Measurements from ENCODE around the gene OBSCN.

The OBSCN gene

GRCh38 chr1:228224198-228225164 is 16.6 kb downstream of the OBSCN start:
- Histone ChIP-seq H3K27ac (replicated peaks) (no peak overlapping the region), H3K4me3 (replicated peaks; ENCODE audit: insufficient read depth, low read length) (no peak overlapping the region), H3K27me3 (ENCODE audit: insufficient read depth, poor library complexity, severe bottlenecking) (no peaks in the 10 kb centered on the region)
- no peak for DNase-seq (ENCODE audit: low read depth in 1 of 2, low spot score in 1 of 2)
- no peak for TF ChIP-seq SPI1 (IDR thresholded peaks at IDR 0.05; ENCODE audit: borderline replicate concordance, low read depth)
- no peak for TF ChIP-seq REST (IDR thresholded peaks at IDR 0.05; ENCODE audit: insufficient replicate concordance, low read depth)
- TF ChIP-seq, protein P1, sequence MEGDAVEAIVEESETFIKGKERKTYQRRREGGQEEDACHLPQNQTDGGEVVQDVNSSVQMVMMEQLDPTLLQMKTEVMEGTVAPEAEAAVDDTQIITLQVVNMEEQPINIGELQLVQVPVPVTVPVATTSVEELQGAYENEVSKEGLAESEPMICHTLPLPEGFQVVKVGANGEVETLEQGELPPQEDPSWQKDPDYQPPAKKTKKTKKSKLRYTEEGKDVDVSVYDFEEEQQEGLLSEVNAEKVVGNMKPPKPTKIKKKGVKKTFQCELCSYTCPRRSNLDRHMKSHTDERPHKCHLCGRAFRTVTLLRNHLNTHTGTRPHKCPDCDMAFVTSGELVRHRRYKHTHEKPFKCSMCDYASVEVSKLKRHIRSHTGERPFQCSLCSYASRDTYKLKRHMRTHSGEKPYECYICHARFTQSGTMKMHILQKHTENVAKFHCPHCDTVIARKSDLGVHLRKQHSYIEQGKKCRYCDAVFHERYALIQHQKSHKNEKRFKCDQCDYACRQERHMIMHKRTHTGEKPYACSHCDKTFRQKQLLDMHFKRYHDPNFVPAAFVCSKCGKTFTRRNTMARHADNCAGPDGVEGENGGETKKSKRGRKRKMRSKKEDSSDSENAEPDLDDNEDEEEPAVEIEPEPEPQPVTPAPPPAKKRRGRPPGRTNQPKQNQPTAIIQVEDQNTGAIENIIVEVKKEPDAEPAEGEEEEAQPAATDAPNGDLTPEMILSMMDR (IDR thresholded peaks at IDR 0.05; ENCODE audit: insufficient read depth, low read length) = no peak

DNA sequence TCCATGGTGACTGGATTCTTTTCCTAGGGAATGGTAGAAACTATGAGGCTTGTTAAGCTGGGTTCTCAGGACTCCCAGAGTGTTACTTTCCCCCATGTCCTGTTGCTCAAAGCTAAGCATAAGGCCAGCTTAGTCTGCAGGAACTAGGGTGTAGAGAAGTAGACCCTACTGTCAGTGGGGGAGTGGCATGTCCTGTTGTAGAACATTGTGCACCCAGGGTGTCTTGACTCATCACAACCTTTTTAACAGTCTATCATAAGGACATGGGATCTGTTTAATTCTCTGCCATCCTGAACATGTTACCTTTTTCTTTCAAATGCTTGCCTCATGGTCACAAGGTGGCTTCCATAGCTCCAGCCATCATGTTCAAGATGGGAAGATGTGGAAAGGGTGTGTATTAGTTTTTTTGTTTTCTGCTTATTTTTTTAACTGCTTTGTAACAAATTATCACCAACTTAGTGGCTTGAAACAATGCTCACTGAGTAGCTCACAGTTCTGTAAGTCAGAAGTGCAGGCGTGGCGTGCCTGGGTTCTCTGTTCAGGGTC is 17.4 kb downstream of the OBSCN start:
- DNase-seq (ENCODE audit: low read depth in 1 of 2, low spot score in 1 of 2) = no peak
- no peaks in the 10 kb centered on the region for H3K27me3 ChIP-seq (ENCODE audit: insufficient read depth, poor library complexity, severe bottlenecking)
- TF ChIP-seq POLR2AphosphoS5 (IDR thresholded peaks at IDR 0.05; ENCODE audit: low read depth) (no peak), GABPA (IDR thresholded peaks at IDR 0.05; ENCODE audit: low read depth) (no peak), SPI1 (IDR thresholded peaks at IDR 0.05; ENCODE audit: borderline replicate concordance, low read depth) (no peak), REST (IDR thresholded peaks at IDR 0.05; ENCODE audit: insufficient replicate concordance, low read depth) (no peak)
- TF ChIP-seq, protein P1 (IDR thresholded peaks at IDR 0.05; ENCODE audit: insufficient read depth, low read length) = no peak
- H3K4me3 ChIP-seq (replicated peaks; ENCODE audit: insufficient read depth, low read length) = no peak overlapping the region
- no peak overlapping the region for H3K27ac ChIP-seq (replicated peaks)

GRCh38 chr1:228225740-228226139 is 17.9 kb downstream of the OBSCN start:
- Histone ChIP-seq H3K27ac (replicated peaks) (no peak overlapping the region), H3K4me3 (replicated peaks; ENCODE audit: insufficient read depth, low read length) (no peak overlapping the region), H3K27me3 (ENCODE audit: insufficient read depth, poor library complexity, severe bottlenecking) (no peaks in the 10 kb centered on the region)
- TF ChIP-seq, protein P1 (IDR thresholded peaks at IDR 0.05; ENCODE audit: insufficient read depth, low read length) = no peak
- TF ChIP-seq POLR2AphosphoS5 (IDR thresholded peaks at IDR 0.05; ENCODE audit: low read depth) (no peak), SPI1 (IDR thresholded peaks at IDR 0.05; ENCODE audit: borderline replicate concordance, low read depth) (no peak), REST (IDR thresholded peaks at IDR 0.05; ENCODE audit: insufficient replicate concordance, low read depth) (no peak), GABPA (IDR thresholded peaks at IDR 0.05; ENCODE audit: low read depth) (no peak)
- no peak for DNase-seq (ENCODE audit: low read depth in 1 of 2, low spot score in 1 of 2)

Measured in HL-60 (cell line).